COLO829 (cell line): ENCODE data around the gene PBOV1.
"Not testable (repeated sequence)": the region's sequence is repeated elsewhere in the genome, so short reads cannot be mapped to it uniquely, and the experiment has no call there.

ENCODE experiments used
- DNase-seq: peaks from one replicate; pipeline ENCODE4 v3.0.0; 2012; ENCODE audit warnings: low spot score

Gene PBOV1

GRCh38 chr6:138237463-138237862 is 19.2 kb upstream of the PBOV1 start:
- DNase-seq = no peak

GRCh38 chr6:138235693-138236092 is 17.4 kb upstream of the PBOV1 start:
- no peak for DNase-seq

- no peak for DNase-seq
These were observed 16.9 kb upstream of the PBOV1 start for GRCh38 chr6:138235205-138235604.

GRCh38 chr6:138234363-138234762 is 16.1 kb upstream of the PBOV1 start:
- no peak for DNase-seq

- no peak for DNase-seq
These were observed 13.1 kb upstream of the PBOV1 start for GRCh38 chr6:138231381-138231886.

GRCh38 chr6:138230759-138231380 is 12.6 kb upstream of the PBOV1 start:
- DNase-seq = no peak

- no peak for DNase-seq
These were observed 11.9 kb upstream of the PBOV1 start for GRCh38 chr6:138230221-138230620.

- no peak for DNase-seq
These were observed 11.4 kb upstream of the PBOV1 start for GRCh38 chr6:138229663-138230179.

GRCh38 chr6:138229072-138229471 is 10.8 kb upstream of the PBOV1 start:
- no peak for DNase-seq

GRCh38 chr6:138227316-138227781 is 9.1 kb upstream of the PBOV1 start:
- no peak for DNase-seq

- DNase-seq = no peak
These were observed 8.5 kb upstream of the PBOV1 start for GRCh38 chr6:138226700-138227315.

- DNase-seq = no peak
These were observed 7.7 kb upstream of the PBOV1 start for GRCh38 chr6:138225953-138226352.

GRCh38 chr6:138222901-138223546 is 4.7 kb upstream of the PBOV1 start:
- DNase-seq = no peak

- no peak for DNase-seq
These were observed 1.6 kb upstream of the PBOV1 start for GRCh38 chr6:138219901-138220300.

GRCh38 chr6:138219398-138219797 is 1.1 kb upstream of the PBOV1 start:
- DNase-seq = no peak

GRCh38 chr6:138215093-138215782 is 3.1 kb downstream of the PBOV1 start:
- no peak for DNase-seq

- not testable (repeated sequence) for DNase-seq
These were observed 5.8 kb downstream of the PBOV1 start for GRCh38 chr6:138212530-138212929.

GRCh38 chr6:138211601-138212000 is 6.7 kb downstream of the PBOV1 start:
- DNase-seq = no peak

- DNase-seq = no peak
These were observed 7.2 kb downstream of the PBOV1 start for GRCh38 chr6:138211048-138211581.

- DNase-seq = no peak
These were observed 11.4 kb downstream of the PBOV1 start for GRCh38 chr6:138206862-138207261.

- no peak for DNase-seq
These were observed 12.7 kb downstream of the PBOV1 start for GRCh38 chr6:138205437-138206094.
